OCI-LY3 (cell line): Measurements from ENCODE around the gene RAPGEF2.

Experiments
- H2AFZ ChIP-seq: fragments of 200-600, 300-600 bp; shearing (Covaris generic); 2 replicates; pipeline ENCODE4 v1.6.0; 2014; ENCODE audit warnings: antibody characterized with exemption, low read depth, low read length
- H3K27ac ChIP-seq: fragments of 200-600, 300-600 bp; sonication (generic); 2 replicates; pipeline ENCODE4 v1.5.1; 2014; ENCODE audit warnings: mild to moderate bottlenecking, low read length, moderate library complexity, mixed read lengths
- H3K27me3 ChIP-seq: fragments of 200-600, 300-600 bp; sonication (generic); 2 replicates; pipeline ENCODE4 v1.6.1; 2014; ENCODE audit warnings: low read depth, low read length, mixed read lengths
- H3K36me3 ChIP-seq: fragments of 200-600, 300-600 bp; sonication (generic); replicated peaks from 2 replicates; pipeline ENCODE3; 2014; ENCODE audit warnings: low read depth, low read length, mixed read lengths
- H3K4me1 ChIP-seq: fragments of 300-600, 200-600 bp; sonication (generic); 2 replicates; pipeline ENCODE4 v1.6.1; 2014; ENCODE audit warnings: low read length, mixed read lengths
- H3K4me2 ChIP-seq: fragments of 200-600, 300-600 bp; sonication (generic); 2 replicates; pipeline ENCODE4 v1.6.1; 2014; ENCODE audit warnings: low read length, mixed read lengths
- H3K4me3 ChIP-seq: fragments of 300-600, 200-600 bp; sonication (generic); 2 replicates; pipeline ENCODE4 v1.5.1; 2014; ENCODE audit warnings: antibody characterized with exemption, mild to moderate bottlenecking, low read length, moderate library complexity
- H3K79me2 ChIP-seq: fragments of 300-600, 200-600 bp; shearing (Covaris generic); 2 replicates; pipeline ENCODE4 v1.6.1; 2014; ENCODE audit warnings: mild to moderate bottlenecking, low read length, mixed read lengths
- H3K9ac ChIP-seq: fragments of 300-600, 200-600 bp; shearing (Covaris generic); 2 replicates; pipeline ENCODE4 v1.6.0; 2014; ENCODE audit warnings: mild to moderate bottlenecking, low read length, moderate library complexity
- H3K9me3 ChIP-seq: fragments of 200-600, 300-600 bp; shearing (Covaris generic); 2 replicates; pipeline ENCODE4 v1.6.1; 2014; ENCODE audit warnings: low read length, mixed read lengths; ENCODE audit not compliant: insufficient read depth
- H4K20me1 ChIP-seq: fragments of 200-600, 300-600 bp; sonication (generic); 2 replicates; pipeline ENCODE4 v1.6.1; 2016; ENCODE audit warnings: low read length, mixed read lengths; ENCODE audit not compliant: insufficient read depth
- CTCF ChIP-seq: fragments of 200-600, 300-600 bp; sonication (generic); IDR thresholded peaks from 2 replicates; pipeline ENCODE4 v1.5.1; 2014; ENCODE audit warnings: antibody characterized with exemption, low read length, low read depth
- EZH2phosphoT487 ChIP-seq: fragments of 200-600 bp; shearing (Covaris generic); IDR thresholded peaks from 2 replicates; pipeline ENCODE4 v1.6.1; 2018; ENCODE audit warnings: antibody characterized with exemption, mixed run types, low read depth

Gene RAPGEF2

GRCh38 chr4:159201168-159201567, 98.3 kb downstream of the RAPGEF2 start:
- H3K9ac ChIP-seq, result no peak overlapping the region
- H3K4me2 ChIP-seq, result no peak overlapping the region

GRCh38 chr4:159204566-159204965, 101.7 kb downstream of the RAPGEF2 start:
- peaks cover 45% of the 10 kb centered on the region for H3K4me1 ChIP-seq
- no peak for TF ChIP-seq CTCF
- TF ChIP-seq EZH2phosphoT487, result no peak
- no peaks in the 10 kb centered on the region for H3K79me2 ChIP-seq
- peak overlapping the region; percentile 8; the same call in 1 of the 2 replicates for H3K4me2 ChIP-seq
- H3K27ac ChIP-seq, result no peak overlapping the region
- no peaks in the 10 kb centered on the region for H3K9me3 ChIP-seq
- H3K27me3 ChIP-seq, result peaks cover 22% of the 10 kb centered on the region
- H3K9ac ChIP-seq, result no peak overlapping the region
- H3K36me3 ChIP-seq, result no peaks in the 10 kb centered on the region
- no peak overlapping the region for H2AFZ ChIP-seq
- H3K4me3 ChIP-seq, result no peak overlapping the region
- H4K20me1 ChIP-seq, result no peaks in the 10 kb centered on the region

More at GRCh38 chr4:159201168-159201567, 98.3 kb downstream of the RAPGEF2 start:
- TF ChIP-seq CTCF, result no peak
- Histone ChIP-seq H3K4me3 (no peak overlapping the region), H2AFZ (no peak overlapping the region), H3K4me1 (peaks cover 48% of the 10 kb centered on the region), H3K27ac (no peak overlapping the region), H3K79me2 (no peaks in the 10 kb centered on the region), H3K36me3 (no peaks in the 10 kb centered on the region), H4K20me1 (no peaks in the 10 kb centered on the region), H3K9me3 (no peaks in the 10 kb centered on the region), H3K27me3 (peaks cover 22% of the 10 kb centered on the region)

- Histone ChIP-seq H3K79me2 (no peaks in the 10 kb centered on the region), H2AFZ (no peak overlapping the region), H3K4me2 (no peak overlapping the region), H3K9ac (no peak overlapping the region), H3K4me3 (no peak overlapping the region), H3K9me3 (no peaks in the 10 kb centered on the region), H3K27ac (no peak overlapping the region), H3K36me3 (no peaks in the 10 kb centered on the region), H3K4me1 (peaks cover 42% of the 10 kb centered on the region), H4K20me1 (no peaks in the 10 kb centered on the region), H3K27me3 (peaks cover 22% of the 10 kb centered on the region)
- TF ChIP-seq EZH2phosphoT487 (no peak), CTCF (no peak)
Measured at GRCh38 chr4:159205466-159205865, 102.6 kb downstream of the RAPGEF2 start.

DNA sequence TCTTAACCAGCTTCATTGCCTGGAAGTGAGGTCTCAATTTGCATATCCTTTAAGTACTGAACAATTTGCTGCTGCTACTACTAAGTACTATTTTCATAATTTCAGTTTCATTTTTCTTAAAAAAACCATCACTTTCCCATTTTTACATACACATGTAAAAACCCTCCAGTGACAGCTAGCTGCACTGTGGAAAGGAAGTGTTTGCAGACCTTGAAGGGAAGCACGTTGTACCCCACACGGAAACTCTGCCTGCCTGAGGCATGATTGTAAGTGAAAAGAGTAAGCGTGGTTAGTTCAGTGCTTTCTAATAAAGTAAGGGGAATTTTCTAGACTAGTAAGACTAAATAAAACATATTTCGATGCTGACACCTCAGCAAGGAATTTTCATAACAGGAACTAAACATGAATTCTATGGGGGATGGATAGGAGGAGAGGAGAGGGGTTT, 103.6 kb downstream of the RAPGEF2 start:
- Histone ChIP-seq H3K79me2 (no peaks in the 10 kb centered on the region), H3K4me1 (peaks cover 42% of the 10 kb centered on the region), H3K36me3 (no peaks in the 10 kb centered on the region), H4K20me1 (no peaks in the 10 kb centered on the region), H3K4me2 (peak overlapping the region; percentile 40), H3K9ac (no peak overlapping the region), H3K4me3 (peak overlapping the region; percentile 2), H3K27ac (no peak overlapping the region), H2AFZ (no peak overlapping the region), H3K9me3 (no peaks in the 10 kb centered on the region), H3K27me3 (peaks cover 22% of the 10 kb centered on the region)
- TF ChIP-seq EZH2phosphoT487 (no peak), CTCF (no peak)
